Measurements from ENCODE around the gene PTPRR. TPM values are rescaled to one million over a fixed set of nuclear protein-coding genes. Genes with fewer than 3 reads are reported as not detected.

Gene PTPRR
- total and polyA plus RNA-seq, 10 of the 15 experiments (the other 5 are each of a cell fraction or from before 2014, with no cell fraction given): 0.14 to 3.1 (median 0.42) TPM

DNA sequence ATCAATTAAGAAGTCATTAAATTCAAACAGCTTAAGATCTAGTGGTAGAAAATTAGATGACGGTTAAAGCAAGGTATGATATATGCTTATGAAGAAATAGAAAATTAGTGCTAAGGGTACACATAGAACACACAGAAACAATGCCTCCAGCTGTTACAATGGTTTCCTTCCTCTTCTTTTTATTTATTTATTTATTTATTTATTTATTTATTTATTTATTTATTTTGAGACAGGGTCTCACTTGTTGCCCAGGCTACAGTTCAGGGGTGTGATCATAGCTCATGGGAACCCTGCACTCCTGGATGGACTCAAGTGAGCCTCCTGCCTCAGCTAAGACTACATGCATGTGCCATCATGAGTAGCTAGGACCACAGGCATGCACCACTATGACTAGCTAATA is 34.9 kb upstream of the PTPRR start:
- Histone ChIP-seq H4K20me1 (ENCODE audit: control insufficient read depth, insufficient read depth) (no peaks in the 10 kb centered on the region), H3K36me3 (ENCODE audit: control insufficient read depth in 2 of 2, insufficient read depth in 2 of 2, low read length in 1 of 2) (no peaks in the 10 kb centered on the region), H2AFZ (ENCODE audit: control insufficient read depth, low read depth, low read length) (no peak overlapping the region), H3K4me2 (ENCODE audit: control insufficient read depth, insufficient read depth) (no peak overlapping the region), H3K4me1 (ENCODE audit: control insufficient read depth, insufficient read depth, low read length) (no peaks in the 10 kb centered on the region), H3K27me3 (replicated peaks in 1 of 2; ENCODE audit: control insufficient read depth in 2 of 2, insufficient read depth in 2 of 2, low read length in 1 of 2) (no peaks in the 10 kb centered on the region), H3K27ac (ENCODE audit: control insufficient read depth, insufficient read depth) (no peak overlapping the region), H3K9ac (ENCODE audit: control insufficient read depth, insufficient read depth, low read length) (no peak overlapping the region), H3K4me3 (no peak overlapping the region), H3K9me3 (replicated peaks; ENCODE audit: control insufficient read depth, insufficient read depth, low read length) (no peaks in the 10 kb centered on the region), H3K79me2 (ENCODE audit: control insufficient read depth, insufficient read depth, low read length) (no peaks in the 10 kb centered on the region)
- intact Hi-C loops (cut with micrococcal nuclease; ENCODE audit: unreplicated experiment) (no loop called here), in situ Hi-C loops (cut with MboI) (no loop called here)
- TF ChIP-seq, protein P1, sequence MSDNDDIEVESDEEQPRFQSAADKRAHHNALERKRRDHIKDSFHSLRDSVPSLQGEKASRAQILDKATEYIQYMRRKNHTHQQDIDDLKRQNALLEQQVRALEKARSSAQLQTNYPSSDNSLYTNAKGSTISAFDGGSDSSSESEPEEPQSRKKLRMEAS (IDR thresholded peaks at IDR 0.05; ENCODE audit: low read depth, low read length): no peak
- TF ChIP-seq ZBED1 (IDR thresholded peaks at IDR 0.05; ENCODE audit: borderline replicate concordance) (no peak), NRF1 (conservative IDR thresholded peaks at IDR 0.05; ENCODE audit: low read depth, low read length) (no peak), JUNB (IDR thresholded peaks at IDR 0.05) (no peak), FOXM1 (IDR thresholded peaks at IDR 0.05; ENCODE audit: low read depth, low read length) (no peak), NFYB (IDR thresholded peaks at IDR 0.05; ENCODE audit: insufficient read depth, low read depth, low read length) (no peak), SMARCA5 (IDR thresholded peaks at IDR 0.05) (no peak), KAT2A (conservative IDR thresholded peaks at IDR 0.05; ENCODE audit: control insufficient read depth, low read depth, low read length) (no peak), WRNIP1 (IDR thresholded peaks at IDR 0.05; ENCODE audit: borderline replicate concordance, low read depth, low read length) (no peak)
- TF ChIP-seq, protein P2, sequence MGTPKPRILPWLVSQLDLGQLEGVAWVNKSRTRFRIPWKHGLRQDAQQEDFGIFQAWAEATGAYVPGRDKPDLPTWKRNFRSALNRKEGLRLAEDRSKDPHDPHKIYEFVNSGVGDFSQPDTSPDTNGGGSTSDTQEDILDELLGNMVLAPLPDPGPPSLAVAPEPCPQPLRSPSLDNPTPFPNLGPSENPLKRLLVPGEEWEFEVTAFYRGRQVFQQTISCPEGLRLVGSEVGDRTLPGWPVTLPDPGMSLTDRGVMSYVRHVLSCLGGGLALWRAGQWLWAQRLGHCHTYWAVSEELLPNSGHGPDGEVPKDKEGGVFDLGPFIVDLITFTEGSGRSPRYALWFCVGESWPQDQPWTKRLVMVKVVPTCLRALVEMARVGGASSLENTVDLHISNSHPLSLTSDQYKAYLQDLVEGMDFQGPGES (IDR thresholded peaks at IDR 0.05): no peak
- TF ChIP-seq, protein P3, sequence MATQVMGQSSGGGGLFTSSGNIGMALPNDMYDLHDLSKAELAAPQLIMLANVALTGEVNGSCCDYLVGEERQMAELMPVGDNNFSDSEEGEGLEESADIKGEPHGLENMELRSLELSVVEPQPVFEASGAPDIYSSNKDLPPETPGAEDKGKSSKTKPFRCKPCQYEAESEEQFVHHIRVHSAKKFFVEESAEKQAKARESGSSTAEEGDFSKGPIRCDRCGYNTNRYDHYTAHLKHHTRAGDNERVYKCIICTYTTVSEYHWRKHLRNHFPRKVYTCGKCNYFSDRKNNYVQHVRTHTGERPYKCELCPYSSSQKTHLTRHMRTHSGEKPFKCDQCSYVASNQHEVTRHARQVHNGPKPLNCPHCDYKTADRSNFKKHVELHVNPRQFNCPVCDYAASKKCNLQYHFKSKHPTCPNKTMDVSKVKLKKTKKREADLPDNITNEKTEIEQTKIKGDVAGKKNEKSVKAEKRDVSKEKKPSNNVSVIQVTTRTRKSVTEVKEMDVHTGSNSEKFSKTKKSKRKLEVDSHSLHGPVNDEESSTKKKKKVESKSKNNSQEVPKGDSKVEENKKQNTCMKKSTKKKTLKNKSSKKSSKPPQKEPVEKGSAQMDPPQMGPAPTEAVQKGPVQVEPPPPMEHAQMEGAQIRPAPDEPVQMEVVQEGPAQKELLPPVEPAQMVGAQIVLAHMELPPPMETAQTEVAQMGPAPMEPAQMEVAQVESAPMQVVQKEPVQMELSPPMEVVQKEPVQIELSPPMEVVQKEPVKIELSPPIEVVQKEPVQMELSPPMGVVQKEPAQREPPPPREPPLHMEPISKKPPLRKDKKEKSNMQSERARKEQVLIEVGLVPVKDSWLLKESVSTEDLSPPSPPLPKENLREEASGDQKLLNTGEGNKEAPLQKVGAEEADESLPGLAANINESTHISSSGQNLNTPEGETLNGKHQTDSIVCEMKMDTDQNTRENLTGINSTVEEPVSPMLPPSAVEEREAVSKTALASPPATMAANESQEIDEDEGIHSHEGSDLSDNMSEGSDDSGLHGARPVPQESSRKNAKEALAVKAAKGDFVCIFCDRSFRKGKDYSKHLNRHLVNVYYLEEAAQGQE (IDR thresholded peaks at IDR 0.05; ENCODE audit: low read depth, low read length): no peak
- no TSS peak for BruUV-seq (replicated peaks)
- DNase-seq (ENCODE audit: low read depth, low spot score): no peak
- no peak for FAIRE-seq
- CTCF ChIA-PET: no interaction called here
- SMC1A ChIA-PET (ENCODE audit: uncharacterized antibody, unreplicated experiment): no interaction called here
- ATAC-seq: no peak
- RAD21 ChIA-PET (ENCODE audit: unreplicated experiment): no interaction called here
- WGBS (ENCODE audit: insufficient coverage, insufficient replicate concordance, low lambda C conversion rate, missing lambda C conversion rate): 93% methylated on average over 1 of the region's 1 CpG
- POLR2A ChIA-PET: no interaction called here
